ENCODE data around the gene HAPLN3. TPM values are rescaled to one million over a fixed set of nuclear protein-coding genes. Genes with fewer than 3 reads are reported as not detected.
A peak's percentile ranks its signal among the peaks of the same experiment; 100 is the strongest.

HAPLN3 gene
- total and polyA plus RNA-seq, 2 donors (not counting 3 experiments of a cell fraction or from before 2014, with no cell fraction given), result 57.6 to 130 TPM

- BruUV-seq (replicated peaks), result no TSS peak
Observed at GRCh38 chr15:88865498-88866099, 29.7 kb downstream of the HAPLN3 start.

More at GRCh38 chr15:88865498-88866099, 29.7 kb downstream of the HAPLN3 start:
- ChIA-PET CTCF (interaction anchor here (5.2 kb wide), 1 partner anchor 15 kb away, joined by 29 read pairs; no protein-coding TSS in a partner anchor), POLR2A (no interaction called here)
- peaks cover 0 to 5% of the 10 kb centered on the region in 2 experiments for H3K27me3 ChIP-seq (ENCODE audit: control insufficient read depth in 2 of 2, insufficient read depth in 2 of 2, low read length in 2 of 2)
- no peaks in the 10 kb centered on the region for H4K20me1 ChIP-seq (replicated peaks; ENCODE audit: control insufficient read depth, extremely low read depth, insufficient read depth, low read length)
- H3K79me2 ChIP-seq (ENCODE audit: control insufficient read depth, insufficient read depth, low read length), result no peaks in the 10 kb centered on the region
- dilution Hi-C loops (cut with MboI; ENCODE audit: extremely low pct_ligation_motif_present, low sequenced_read_pairs), result no loop called here
- H3K4me1 ChIP-seq (ENCODE audit: control insufficient read depth, extremely low read depth, insufficient read depth, low read length), result peaks cover 6% of the 10 kb centered on the region
- H3K36me3 ChIP-seq (ENCODE audit: control insufficient read depth in 2 of 2, extremely low read depth in 1 of 2, insufficient read depth in 2 of 2, low read length in 2 of 2), result no peaks in the 10 kb centered on the region
- no peak overlapping the region for H3K27ac ChIP-seq (ENCODE audit: insufficient read depth, low read depth, low read length)
- no peak overlapping the region for H2AFZ ChIP-seq (ENCODE audit: low read depth, low read length)
- TF ChIP-seq POLR2A (IDR thresholded peaks at IDR 0.05; ENCODE audit: low read depth, low read length), result no peak
- TF ChIP-seq JUN (IDR thresholded peaks at IDR 0.05; ENCODE audit: borderline replicate concordance, insufficient read depth, insufficient read length, low read depth), result no peak
- no peak for TF ChIP-seq GATA2 (IDR thresholded peaks at IDR 0.05; ENCODE audit: insufficient read depth, insufficient read length, low read depth, low read length)
- TF ChIP-seq FOS (IDR thresholded peaks at IDR 0.05; ENCODE audit: borderline replicate concordance, insufficient read depth, low read length), result no peak
- TF ChIP-seq CTCF (IDR thresholded peaks at IDR 0.05; ENCODE audit: extremely low read depth in 1 of 2, insufficient read depth in 1 of 2, low read depth in 1 of 2, low read length in 2 of 2), result no peak
- no peak for TF ChIP-seq EZH2 (IDR thresholded peaks at IDR 0.05; ENCODE audit: borderline replicate concordance, low read depth, low read length, severe bottlenecking)
- TF ChIP-seq MAX (IDR thresholded peaks at IDR 0.05; ENCODE audit: insufficient read depth, insufficient read length), result no peak
- TF ChIP-seq MYC (IDR thresholded peaks at IDR 0.05; ENCODE audit: low read depth, low read length), result no peak
- no peak overlapping the region for H3K4me3 ChIP-seq (replicated peaks in 1 of 3; ENCODE audit: insufficient read depth in 1 of 3, low read depth in 1 of 3, low read length in 3 of 3)
- no peak for FAIRE-seq
- peak; percentile 8 for DNase-seq (ENCODE audit: low read depth, low spot score)
- no peaks in the 10 kb centered on the region for H3K9me3 ChIP-seq (replicated peaks; ENCODE audit: control insufficient read depth, insufficient read depth, low read length)
- no peaks in the 10 kb centered on the region for H3K9me1 ChIP-seq (replicated peaks; ENCODE audit: control insufficient read depth, extremely low read depth, insufficient read depth, low read length)
- intact Hi-C loops (cut with micrococcal nuclease), result no loop called here
- no peak overlapping the region for H3K9ac ChIP-seq (replicated peaks; ENCODE audit: extremely low read depth, insufficient read depth, low read length)
- no peak overlapping the region for H3K4me2 ChIP-seq (ENCODE audit: insufficient read depth, low read length)
